Ectodermal cell (in vitro differentiated cells): ENCODE measurements around the gene PHKB.

Source experiments
- H3K27ac ChIP-seq: 2 replicates; pipeline ENCODE4 v1.7.0; 2013; ENCODE audit warnings: mild to moderate bottlenecking, low read depth, low read length; ENCODE audit not compliant: insufficient read depth, poor library complexity, severe bottlenecking
- H3K27me3 ChIP-seq: 2 replicates; pipeline ENCODE4 v1.7.0; 2013; ENCODE audit warnings: mild to moderate bottlenecking, low read length; ENCODE audit not compliant: insufficient read depth, control insufficient read depth, poor library complexity, severe bottlenecking
- H3K36me3 ChIP-seq: one replicate; pipeline ENCODE4 v1.7.0; 2013; ENCODE audit warnings: low read length; ENCODE audit not compliant: control insufficient read depth, insufficient read depth
- H3K4me1 ChIP-seq: one replicate; pipeline ENCODE4 v1.7.0; 2013; ENCODE audit warnings: low read length; ENCODE audit not compliant: control insufficient read depth, insufficient read depth
- H3K4me3 ChIP-seq: 2 replicates; pipeline ENCODE4 v1.7.0; 2013; ENCODE audit warnings: low read depth, low read length, control low read depth; ENCODE audit not compliant: insufficient read depth
- H3K9me3 ChIP-seq: 2 replicates; pipeline ENCODE4 v1.7.0; 2013; ENCODE audit warnings: mild to moderate bottlenecking, low read length, moderate library complexity; ENCODE audit not compliant: control insufficient read depth
- WGBS, 2 experiments: methylation state at CpG; one replicate each; pipeline ENCODE4 v1.1.7; 2013; ENCODE audit warnings: missing lambda C conversion rate in 2 of 2; 5-methylcytosine and 5-hydroxymethylcytosine counted together

The PHKB gene

GRCh38 chr16:47719713-47720112 is 258.6 kb downstream of the PHKB start:
- H3K4me3 ChIP-seq, result no peak overlapping the region
- H3K27ac ChIP-seq, result no peak overlapping the region
- H3K4me1 ChIP-seq, result no peaks in the 10 kb centered on the region
- H3K27me3 ChIP-seq, result no peaks in the 10 kb centered on the region
- H3K36me3 ChIP-seq, result no peaks in the 10 kb centered on the region
- H3K9me3 ChIP-seq, result no peaks in the 10 kb centered on the region
- WGBS, 2 experiments, result 91 to 94% methylated on average over 4 of the region's 4 CpGs

GRCh38 chr16:47721006-47721637 is 260.0 kb downstream of the PHKB start:
- Histone ChIP-seq H3K36me3 (no peaks in the 10 kb centered on the region), H3K27me3 (no peaks in the 10 kb centered on the region), H3K9me3 (no peaks in the 10 kb centered on the region), H3K4me1 (no peaks in the 10 kb centered on the region), H3K4me3 (no peak overlapping the region), H3K27ac (no peak overlapping the region)
- 89 to 92% methylated on average over 5 of the region's 5 CpGs for WGBS, 2 experiments

- H3K4me3 ChIP-seq, result no peak overlapping the region
- 94 to 96% methylated on average over 4 of the region's 4 CpGs for WGBS, 2 experiments
Measured at GRCh38 chr16:47722046-47722445, 260.9 kb downstream of the PHKB start.

GRCh38 chr16:47724115-47724785 is 263.1 kb downstream of the PHKB start:
- no peak overlapping the region for H3K4me3 ChIP-seq
- H3K4me1 ChIP-seq, result no peaks in the 10 kb centered on the region
- H3K9me3 ChIP-seq, result no peaks in the 10 kb centered on the region
- no peaks in the 10 kb centered on the region for H3K36me3 ChIP-seq
- H3K27ac ChIP-seq, result no peak overlapping the region
- H3K27me3 ChIP-seq, result no peaks in the 10 kb centered on the region
- WGBS, 2 experiments, result 85 to 87% methylated on average over 5 of the region's 5 CpGs

More at GRCh38 chr16:47722046-47722445, 260.9 kb downstream of the PHKB start:
- Histone ChIP-seq H3K36me3 (no peaks in the 10 kb centered on the region), H3K9me3 (no peaks in the 10 kb centered on the region), H3K4me1 (no peaks in the 10 kb centered on the region), H3K27me3 (no peaks in the 10 kb centered on the region), H3K27ac (no peak overlapping the region)

- Histone ChIP-seq H3K9me3 (no peaks in the 10 kb centered on the region), H3K27ac (no peak overlapping the region), H3K36me3 (no peaks in the 10 kb centered on the region), H3K27me3 (no peaks in the 10 kb centered on the region), H3K4me3 (no peak overlapping the region), H3K4me1 (no peaks in the 10 kb centered on the region)
- 89 to 92% methylated on average over 9 of the region's 9 CpGs for WGBS, 2 experiments
Measured at GRCh38 chr16:47725188-47725695, 264.1 kb downstream of the PHKB start.

GRCh38 chr16:47726031-47726675 is 265.0 kb downstream of the PHKB start:
- 91 to 92% methylated on average over 7 to 8 of the region's 8 CpGs for WGBS, 2 experiments
- no peaks in the 10 kb centered on the region for H3K4me1 ChIP-seq
- no peak overlapping the region for H3K27ac ChIP-seq
- no peaks in the 10 kb centered on the region for H3K36me3 ChIP-seq
- no peaks in the 10 kb centered on the region for H3K27me3 ChIP-seq
- no peak overlapping the region for H3K4me3 ChIP-seq
- H3K9me3 ChIP-seq, result no peaks in the 10 kb centered on the region

GRCh38 chr16:47727131-47727530 is 266.0 kb downstream of the PHKB start:
- Histone ChIP-seq H3K27ac (no peak overlapping the region), H3K36me3 (no peaks in the 10 kb centered on the region), H3K9me3 (no peaks in the 10 kb centered on the region), H3K27me3 (no peaks in the 10 kb centered on the region), H3K4me1 (no peaks in the 10 kb centered on the region), H3K4me3 (no peak overlapping the region)
- WGBS, 2 experiments, result 89 to 93% methylated on average over 6 of the region's 6 CpGs

- H3K4me3 ChIP-seq, result no peak overlapping the region
- H3K4me1 ChIP-seq, result no peaks in the 10 kb centered on the region
- H3K27me3 ChIP-seq, result no peaks in the 10 kb centered on the region
- H3K27ac ChIP-seq, result no peak overlapping the region
- WGBS, 2 experiments, result 94 to 95% methylated on average over 3 of the region's 3 CpGs
- H3K9me3 ChIP-seq, result no peaks in the 10 kb centered on the region
- no peaks in the 10 kb centered on the region for H3K36me3 ChIP-seq
Measured at GRCh38 chr16:47728205-47728604, 267.1 kb downstream of the PHKB start.

- no peak overlapping the region for H3K27ac ChIP-seq
- no peaks in the 10 kb centered on the region for H3K4me1 ChIP-seq
- no peaks in the 10 kb centered on the region for H3K27me3 ChIP-seq
- WGBS, 2 experiments, result 97% methylated on average over 12 of the region's 12 CpGs
- no peak overlapping the region for H3K4me3 ChIP-seq
- H3K9me3 ChIP-seq, result no peaks in the 10 kb centered on the region
- no peaks in the 10 kb centered on the region for H3K36me3 ChIP-seq
Measured at GRCh38 chr16:47729701-47730100, 268.6 kb downstream of the PHKB start.

- H3K4me1 ChIP-seq, result no peaks in the 10 kb centered on the region
- H3K27me3 ChIP-seq, result no peaks in the 10 kb centered on the region
- WGBS, 2 experiments, result 92 to 94% methylated on average over 2 of the region's 2 CpGs
- no peak overlapping the region for H3K4me3 ChIP-seq
- H3K9me3 ChIP-seq, result no peaks in the 10 kb centered on the region
- no peaks in the 10 kb centered on the region for H3K36me3 ChIP-seq
- no peak overlapping the region for H3K27ac ChIP-seq
Measured at GRCh38 chr16:47731252-47731651, 270.1 kb downstream of the PHKB start.
